Glomerular endothelial cell (primary cell): ENCODE results near the gene ZNF804A. TPM values are rescaled to one million over a fixed set of nuclear protein-coding genes. Genes with fewer than 3 reads are reported as not detected.
A peak's percentile ranks its signal among the peaks of the same experiment; 100 is the strongest.

Source experiments
- DNase-seq: peaks from one replicate; pipeline ENCODE4 v3.0.0-alpha.2; 2011; ENCODE audit warnings: low read depth, low spot score; ENCODE audit errors: extremely low read depth
- total RNA-seq: library from RNA; depleted of rRNA; stranded (reverse); fragments of >200 nt; gene quantifications from 2 replicates; pipeline ENCODE4 v1.2.3, GENCODE V29; 2015

Gene ZNF804A
- 0.82 TPM in 1 of 2 replicates, not detected in the other for total RNA-seq

DNA sequence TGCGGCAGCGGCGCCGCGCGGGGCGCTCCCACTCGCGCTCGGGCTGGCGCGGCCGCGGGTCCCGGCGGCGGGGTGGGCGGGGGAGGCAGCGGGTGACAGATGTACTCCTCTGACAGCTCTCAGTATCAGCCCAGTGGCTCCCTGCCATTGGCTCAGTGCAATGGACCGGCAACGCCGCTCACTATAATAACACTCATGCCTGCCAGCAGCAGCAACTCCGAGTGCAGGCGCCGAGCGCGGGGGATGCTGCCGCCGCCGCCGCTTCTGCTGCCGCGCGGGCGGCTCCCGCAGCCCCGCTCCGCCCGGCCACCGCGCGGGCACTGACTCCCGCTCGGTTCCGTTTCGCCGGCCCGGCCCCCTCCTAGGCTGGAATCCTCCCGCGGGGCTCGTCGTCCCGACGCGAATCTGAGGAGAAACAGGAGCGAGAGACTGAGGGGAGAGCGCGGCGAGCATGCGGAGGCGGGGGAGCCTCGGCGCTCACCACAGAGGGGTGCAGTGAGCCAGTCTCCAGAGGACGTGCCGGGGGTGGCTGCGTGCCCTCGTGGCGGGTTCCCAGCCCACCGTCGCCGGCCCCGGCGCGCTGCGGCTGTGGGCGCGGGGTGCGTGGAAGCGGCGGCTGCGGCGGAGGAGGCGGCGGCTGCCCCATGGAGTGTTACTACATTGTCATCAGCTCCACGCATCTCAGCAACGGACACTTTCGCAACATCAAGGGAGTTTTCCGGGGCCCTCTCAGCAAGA is at the start of gene ZNF804A:
TSS of gene ZNF804A (plus strand) at position 214 of the 738 bp plus-strand sequence. CDS start at position 645, 431 bp downstream.
- no peak for DNase-seq

DNA sequence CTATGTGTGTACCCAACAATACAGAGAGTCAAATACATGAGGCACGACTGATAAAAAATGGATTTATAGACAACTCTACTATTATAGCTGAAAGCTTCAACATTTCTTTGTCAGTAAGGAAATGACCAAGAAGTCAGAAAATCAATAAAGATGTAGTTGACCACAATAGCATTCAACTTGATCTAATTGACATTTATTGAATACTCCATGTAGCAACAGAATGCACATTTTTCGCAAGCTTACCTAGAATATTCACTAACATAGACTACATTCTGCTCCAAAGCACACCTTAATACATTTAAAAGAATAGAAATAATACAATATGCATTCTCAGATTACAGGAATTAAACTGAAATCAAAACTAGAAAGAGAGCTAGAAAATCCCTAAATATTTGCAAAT is 49.2 kb upstream of the ZNF804A start:
- DNase-seq, result no peak

DNA sequence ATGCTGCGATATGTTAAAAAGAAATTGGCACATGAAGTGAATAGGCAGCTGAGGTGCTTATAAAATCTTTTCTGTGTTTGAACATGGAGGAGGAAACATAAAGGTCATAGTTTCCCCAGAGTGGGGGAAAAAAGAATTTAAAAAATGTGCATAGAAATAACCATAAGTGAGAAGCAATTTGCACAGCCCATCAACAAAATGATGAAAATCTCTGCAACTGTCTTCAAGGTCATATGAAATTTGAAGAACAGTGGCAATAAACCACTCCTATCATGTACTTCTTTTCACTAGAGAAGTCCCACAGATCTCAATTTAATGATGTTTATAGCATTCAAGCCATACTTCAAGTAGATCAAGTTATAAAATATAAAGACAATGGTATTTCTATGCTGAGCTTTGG is 46.7 kb upstream of the ZNF804A start:
- DNase-seq, result no peak

DNA sequence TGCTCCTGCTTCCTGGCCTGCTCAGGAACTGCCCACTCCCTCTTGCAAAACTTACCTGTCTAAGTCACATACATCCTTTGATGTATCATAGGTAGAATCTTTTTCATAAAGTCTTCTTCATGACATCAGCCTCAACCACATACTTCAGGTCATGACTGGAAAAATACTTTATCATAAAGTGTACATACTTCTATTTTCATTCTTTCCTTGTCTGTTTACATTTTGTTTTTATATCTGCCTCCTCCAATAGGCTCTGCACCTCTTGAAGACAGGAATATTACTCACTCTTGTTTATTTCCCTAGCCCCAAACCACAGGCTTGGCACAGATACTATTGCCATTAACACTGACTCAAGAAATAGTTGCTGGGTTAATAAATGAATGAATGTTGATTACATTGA is 43.6 kb upstream of the ZNF804A start:
- no peak for DNase-seq

DNA sequence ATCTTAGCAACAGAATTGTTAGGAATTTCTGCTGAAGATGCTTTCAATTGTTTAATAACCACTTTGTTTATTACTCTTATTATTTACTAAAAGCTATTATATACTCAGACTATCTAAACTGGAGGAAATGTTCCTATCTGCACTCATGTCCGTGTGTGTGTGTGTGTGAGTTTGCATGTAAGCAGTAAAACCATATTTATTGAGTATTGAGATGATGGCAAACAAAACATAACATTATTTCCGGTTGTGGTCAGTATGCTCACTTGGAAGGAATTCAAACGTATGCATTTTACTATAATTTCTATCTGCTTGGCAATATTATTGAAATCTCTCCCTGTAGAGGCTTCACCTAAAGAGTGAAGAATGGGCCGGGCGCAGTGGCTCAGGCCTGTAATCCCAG is 43.0 kb upstream of the ZNF804A start:
- no peak for DNase-seq

DNA sequence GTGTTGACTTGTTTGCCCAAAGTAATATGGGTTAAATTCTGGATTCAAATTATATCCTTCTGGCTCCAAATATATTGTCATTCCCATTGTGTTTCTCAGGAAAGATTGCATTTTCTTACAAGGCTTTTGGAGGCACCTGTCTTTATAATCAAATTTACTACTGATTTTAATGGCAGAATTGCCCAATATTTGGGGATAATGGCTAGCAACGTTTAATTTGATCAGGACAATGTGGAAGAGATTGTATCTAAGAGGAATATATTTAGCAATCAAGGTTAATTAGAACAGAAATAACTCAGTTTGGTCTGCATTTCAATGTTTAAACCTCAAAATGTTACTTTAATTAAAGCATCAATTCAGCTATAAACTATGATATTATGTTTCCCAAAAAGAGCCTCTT is 41.7 kb upstream of the ZNF804A start:
- no peak for DNase-seq

DNA sequence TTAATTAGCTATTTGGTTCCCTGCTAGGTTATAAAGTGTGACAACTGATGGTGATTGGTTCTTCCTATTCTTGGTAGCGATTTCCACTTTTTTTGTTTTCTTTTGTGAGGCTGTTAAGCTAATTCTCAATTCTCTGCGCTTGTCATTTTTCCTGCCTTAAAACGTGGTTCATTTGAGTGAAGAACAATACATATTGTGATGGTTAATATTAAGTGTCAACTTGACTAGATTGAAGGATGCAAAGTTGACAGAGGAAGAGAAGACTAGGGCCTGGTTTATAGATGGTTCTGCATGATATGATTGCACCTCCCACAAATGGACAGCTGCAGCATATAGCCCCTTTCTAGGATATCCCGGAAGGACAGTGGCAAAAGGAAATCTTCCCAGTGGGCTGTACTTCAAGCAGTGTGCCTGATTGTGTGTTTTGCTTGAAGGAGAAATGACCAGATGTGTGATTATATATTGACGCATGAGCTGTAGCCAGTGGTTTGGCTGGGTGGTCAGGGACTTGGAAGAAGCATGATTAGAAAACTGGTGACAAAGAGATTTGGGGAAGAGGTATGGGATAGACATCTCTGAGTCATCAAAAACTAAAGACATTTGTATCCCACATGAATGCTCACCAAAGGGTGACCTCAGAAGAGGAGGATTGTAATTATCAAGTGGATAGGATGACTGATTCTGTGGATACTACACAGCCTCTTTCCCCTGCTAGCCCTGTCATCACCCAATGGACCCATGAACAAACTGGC is 39.4 kb upstream of the ZNF804A start:
- DNase-seq, result no peak

DNA sequence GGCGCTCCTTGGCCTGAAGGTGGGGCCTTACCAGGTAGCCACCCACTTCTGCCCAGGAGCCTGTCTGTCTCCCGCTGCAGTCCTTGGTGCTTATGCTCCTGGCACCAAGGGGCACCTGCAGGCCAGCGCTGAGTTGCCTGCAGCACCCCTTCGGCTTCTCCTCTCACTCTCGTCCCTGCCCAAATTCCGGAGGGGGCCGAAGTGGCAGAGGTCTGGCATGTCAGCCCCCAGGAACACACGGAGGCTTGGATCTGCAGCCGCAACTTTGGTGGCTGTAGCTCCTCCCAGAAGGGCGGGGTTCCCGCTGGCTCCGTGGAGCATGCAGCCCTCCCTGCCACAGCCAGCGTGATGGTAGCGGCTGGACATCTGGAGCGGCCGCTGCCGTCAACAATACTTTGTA is 37.7 kb upstream of the ZNF804A start:
- no peak for DNase-seq

DNA sequence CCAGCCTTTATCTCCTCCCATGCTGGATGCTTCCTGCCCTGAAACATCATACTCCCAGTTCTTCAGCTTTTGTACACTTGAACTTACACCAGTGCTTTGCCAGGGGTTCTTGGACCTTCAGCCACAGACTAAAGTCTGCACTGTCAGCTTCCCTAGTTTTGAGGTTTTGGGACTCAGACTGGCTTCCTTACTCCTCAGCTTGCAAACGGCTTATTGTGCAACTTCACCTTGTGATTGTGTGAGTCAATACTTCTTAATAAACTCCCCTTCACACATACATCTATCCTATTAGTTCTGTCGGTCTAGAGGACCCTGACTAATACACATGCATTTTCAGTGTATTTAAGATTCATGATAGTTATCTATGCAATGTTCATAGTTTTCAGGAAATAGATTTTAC is 35.8 kb upstream of the ZNF804A start:
- DNase-seq, result no peak

DNA sequence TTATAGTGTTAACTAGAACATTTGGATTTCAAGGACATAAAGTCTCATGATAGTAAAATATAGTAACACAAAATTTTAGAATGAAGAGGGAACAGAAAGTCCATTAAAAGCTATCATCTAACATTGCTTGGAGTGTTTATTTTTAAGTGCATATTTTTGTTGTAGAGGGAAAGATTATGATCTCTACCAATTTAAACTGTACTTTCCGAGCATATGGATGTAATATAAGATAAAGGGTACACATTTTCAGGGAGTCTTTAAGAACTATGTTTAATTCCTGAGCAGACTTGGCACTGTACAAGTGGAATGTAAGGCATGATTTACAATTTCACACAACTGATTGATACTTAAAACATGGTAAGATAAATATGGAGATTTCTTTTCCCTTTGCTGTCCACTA is 34.2 kb upstream of the ZNF804A start:
- no peak for DNase-seq

DNA sequence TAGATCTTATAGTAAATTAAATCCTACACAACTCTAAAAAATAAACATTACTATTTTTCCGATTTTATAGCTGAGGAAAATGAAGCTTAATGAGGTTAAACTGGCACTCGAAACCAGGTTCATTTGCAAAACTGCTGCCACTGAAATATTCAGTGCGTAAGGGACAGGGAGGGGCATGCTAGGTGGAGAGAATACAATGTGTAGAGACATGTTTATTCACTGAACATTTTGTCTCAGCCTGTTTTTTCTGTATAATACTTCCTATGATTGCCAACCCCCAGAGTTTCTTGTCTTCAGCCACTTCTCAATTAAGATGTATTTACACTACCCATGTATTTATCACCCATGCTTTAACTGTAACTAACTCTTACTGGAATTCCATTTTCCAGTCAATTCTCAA is 31.6 kb upstream of the ZNF804A start:
- DNase-seq, result no peak

DNA sequence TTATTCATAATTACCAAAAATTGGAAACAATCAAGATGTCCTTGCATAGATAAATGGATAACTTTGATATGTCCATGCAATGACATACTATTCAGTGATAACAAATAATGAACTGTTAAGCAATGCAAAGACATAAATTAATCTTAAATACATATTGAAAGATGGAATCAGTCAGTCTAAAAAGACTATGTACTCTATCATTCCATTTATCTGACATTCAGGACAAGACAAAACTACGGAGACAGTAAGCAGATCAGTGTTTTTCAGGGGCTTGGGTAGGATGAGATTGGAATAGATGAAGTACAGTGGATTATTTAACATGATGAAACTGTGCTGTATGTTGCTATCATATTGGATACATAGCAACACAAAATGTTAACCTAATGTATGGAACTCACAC is 21.3 kb upstream of the ZNF804A start:
- DNase-seq, result no peak

DNA sequence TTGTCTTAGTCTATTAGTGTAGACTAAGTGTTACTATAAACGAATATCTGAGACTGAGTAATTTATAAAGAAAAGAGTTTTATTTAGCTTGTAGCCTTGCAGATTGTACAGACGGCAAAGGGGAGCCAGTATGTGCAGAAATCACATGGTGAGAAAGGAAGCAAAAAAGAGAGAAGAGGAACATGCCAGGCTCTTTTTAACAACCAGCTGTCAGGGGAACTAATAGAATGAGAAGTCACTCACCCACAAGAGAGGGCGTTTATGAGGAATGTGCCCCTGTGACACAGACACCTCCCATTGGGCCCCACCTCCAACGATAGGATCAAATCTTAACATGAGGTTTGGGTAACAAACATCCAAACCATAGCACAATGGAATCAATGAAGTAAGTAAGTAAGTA is 20.6 kb upstream of the ZNF804A start:
- DNase-seq, result no peak

DNA sequence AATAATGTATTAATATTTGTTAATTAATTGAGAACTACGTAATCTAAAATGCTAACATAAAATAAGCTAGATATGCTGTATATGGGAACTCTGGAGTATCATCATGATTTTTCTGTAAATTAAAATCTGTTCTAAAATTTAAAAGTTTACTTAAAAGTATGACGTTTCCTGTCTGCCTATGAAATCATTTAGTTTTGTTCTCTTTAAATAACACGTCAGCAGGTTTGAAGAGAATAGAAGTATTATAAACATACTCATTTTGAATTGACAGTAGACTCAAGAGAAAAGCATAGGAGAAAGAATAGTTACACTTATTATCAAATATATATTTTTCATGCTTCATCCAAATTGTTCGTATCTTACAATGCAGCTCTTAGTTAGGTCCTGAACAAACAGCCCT is 19.1 kb upstream of the ZNF804A start:
- DNase-seq, result no peak

DNA sequence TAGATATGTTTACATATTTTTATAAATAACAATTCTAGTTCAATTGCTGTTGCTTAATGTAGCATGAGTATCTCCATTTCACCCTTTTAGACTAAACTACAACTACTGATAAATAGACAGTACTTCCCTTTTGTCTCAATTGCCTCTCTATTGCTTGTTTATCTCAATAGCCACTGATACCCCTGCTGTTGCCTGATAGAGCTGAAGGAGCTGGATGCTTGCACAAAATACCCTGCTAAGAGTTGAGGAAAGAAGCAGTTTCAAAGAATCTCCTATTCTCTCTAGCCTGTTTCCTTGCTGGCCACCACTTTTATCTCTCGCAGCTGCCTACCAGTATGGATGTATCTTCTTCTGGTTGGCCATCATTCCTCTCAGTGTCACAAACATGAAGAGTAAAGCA is 16.9 kb upstream of the ZNF804A start:
- no peak for DNase-seq

DNA sequence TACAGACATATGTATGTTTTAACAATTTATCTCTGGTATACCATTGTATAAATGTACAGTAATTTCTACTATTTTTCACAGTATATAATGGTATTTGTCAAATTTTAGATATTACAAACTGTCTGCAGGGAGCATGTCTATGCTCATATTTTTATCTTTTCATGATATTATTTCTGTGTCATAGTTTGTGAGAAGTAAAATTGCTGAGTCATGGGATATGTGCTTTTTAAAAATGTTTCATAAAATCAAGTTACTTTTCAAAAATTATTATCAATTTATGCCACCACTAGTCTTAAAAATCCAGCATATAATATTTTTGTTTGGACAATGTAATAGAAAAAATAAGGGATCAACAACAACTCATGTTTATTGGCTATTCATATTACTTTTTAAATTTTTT is 9.1 kb upstream of the ZNF804A start:
- DNase-seq, result no peak

DNA sequence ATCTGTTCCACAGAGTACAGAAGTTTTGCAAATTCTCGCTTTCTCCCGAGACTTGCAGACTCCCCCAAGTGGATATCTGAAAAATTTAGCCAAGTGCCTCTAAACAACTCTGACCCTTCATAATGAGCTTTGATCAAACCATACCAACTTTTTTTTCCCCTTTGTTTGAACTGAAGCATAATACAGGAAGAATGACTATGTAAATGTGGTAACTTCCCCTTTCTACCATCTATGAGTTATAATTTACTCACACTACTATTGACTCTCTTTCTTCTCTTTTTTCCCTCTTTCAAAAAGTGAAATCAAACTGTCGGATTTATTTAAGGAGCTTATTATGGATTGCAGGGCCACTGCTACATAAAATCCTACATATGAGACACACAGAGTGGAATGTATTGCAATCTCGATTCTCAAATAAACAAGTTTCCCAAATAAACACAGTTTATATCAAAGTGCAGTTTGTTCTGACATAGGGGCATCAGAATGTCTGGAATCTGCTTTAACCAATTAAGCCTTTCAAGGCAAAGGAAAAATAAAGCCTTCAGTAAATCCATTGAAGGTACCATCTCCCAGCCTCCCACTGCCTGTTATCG is 1.4 kb upstream of the ZNF804A start:
- DNase-seq, result peak; percentile 51

DNA sequence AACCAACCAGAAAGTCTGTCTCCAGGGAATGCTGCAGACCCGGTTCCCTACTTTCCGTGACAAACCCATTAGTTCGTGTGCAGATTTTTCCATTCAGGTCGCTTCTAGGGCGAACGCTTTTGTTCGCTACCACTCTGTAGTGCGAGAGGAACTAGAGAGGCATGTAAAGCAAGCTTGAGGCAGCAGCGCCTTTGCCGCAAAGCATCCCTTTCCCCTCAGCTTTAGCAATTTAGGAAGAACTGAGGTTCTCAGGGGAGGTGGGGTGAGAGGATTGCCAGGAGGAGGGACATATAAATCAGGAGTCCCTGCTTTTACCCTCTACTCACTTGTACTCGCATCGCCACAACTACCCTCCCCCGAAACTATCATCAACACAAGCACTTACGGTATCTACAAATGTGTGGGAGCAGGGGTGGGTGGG is 748 bp upstream of the ZNF804A start:
- no peak for DNase-seq

DNA sequence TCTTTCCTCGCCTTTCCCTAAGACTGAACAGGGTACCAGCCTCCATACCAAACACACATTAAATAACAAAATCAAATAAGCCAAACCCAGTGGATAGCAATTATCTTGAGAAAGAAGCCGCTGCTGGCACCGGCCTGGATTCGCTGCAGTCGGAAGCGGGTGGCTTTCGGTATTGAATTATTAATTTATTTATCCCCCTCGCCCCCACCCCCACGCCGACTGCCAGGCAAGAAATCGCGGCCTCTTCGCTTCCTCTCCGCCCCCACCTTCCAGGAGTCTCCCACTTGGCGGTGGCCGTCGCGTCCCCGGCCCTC is 370 bp upstream of the ZNF804A start:
- DNase-seq, result no peak

DNA sequence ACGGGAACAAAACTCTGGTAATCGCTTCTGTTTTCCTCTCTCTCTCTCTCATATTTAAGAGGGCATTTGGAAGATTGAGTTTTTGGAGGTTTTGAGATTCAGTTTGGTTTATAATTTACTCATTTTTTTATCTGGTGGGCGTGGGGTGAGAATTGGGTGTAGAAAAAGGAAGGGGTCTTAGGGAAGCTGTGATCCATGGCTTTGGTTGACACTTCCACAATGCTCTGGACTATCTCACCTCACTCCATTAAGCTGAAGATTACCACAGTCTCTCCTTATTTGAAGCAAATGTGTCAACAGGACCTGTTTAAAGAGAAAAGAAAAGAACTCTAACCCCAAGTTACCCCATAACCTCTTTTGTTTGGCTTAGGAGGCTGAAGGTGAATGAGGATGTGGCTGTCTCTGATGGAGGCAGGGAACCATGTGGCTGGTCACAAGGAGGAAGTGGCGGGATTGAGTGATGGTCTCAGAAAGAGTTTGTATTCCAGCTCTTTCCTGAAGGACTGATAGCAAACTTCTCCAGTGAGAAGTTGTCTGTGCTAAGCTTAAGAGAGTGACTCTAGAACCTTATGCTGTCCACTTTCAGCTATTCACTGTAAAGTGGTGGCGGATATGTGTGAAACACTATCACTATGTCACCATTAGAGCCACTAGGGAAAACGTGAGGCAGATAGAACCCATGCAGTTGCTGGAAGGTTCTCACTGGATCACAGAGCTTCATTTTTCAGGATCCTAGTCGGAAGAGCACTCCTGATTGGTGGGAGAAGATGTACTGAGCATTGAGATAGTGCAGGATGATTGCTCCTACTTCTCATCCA is 934 bp downstream of the ZNF804A start:
- DNase-seq, result no peak

DNA sequence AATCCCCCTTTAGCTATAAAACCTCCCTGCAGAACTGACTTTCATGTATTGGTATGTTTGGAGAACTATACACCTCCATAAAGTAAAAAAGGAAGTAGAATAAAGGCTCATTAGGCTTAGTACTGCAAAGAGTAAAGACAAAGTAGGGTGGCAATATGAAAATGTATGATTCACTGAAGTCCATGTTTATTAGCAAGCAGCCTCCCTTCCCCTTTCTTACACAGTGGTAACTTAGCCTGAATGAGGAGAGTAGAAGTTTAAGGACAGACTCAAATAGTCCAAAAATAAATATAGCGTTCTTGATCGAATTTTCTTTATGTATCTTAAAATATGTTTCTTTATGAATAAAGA is 1.5 kb downstream of the ZNF804A start:
- no peak for DNase-seq
